Muscle of back (tissue), 11 donors: ENCODE data around the gene ADNP2. TPM values are rescaled to one million over a fixed set of nuclear protein-coding genes. Genes with fewer than 3 reads are reported as not detected.
A peak's percentile ranks its signal among the peaks of the same experiment; 100 is the strongest.

Source experiments
- DNase-seq, 3 donors: peaks; one replicate each; pipeline versions ENCODE4 v3.0.0 to v3.0.0-alpha.2; 2013
- polyA plus RNA-seq, 10 donors: library from polyadenylated mRNA; unstranded; fragments of 120-200 nt; gene quantifications; one replicate each; pipeline ENCODE4 v1.2.1, GENCODE V29; 2013; ENCODE audit not compliant: insufficient read length in 10 of 10

ADNP2 gene
- polyA plus RNA-seq, 10 donors, result 8.7 to 13.7 (median 11.0) TPM

GRCh38 chr18:80104364-80104779 lies 4.7 kb upstream of the ADNP2 start:
- no peak for DNase-seq

- DNase-seq, result no peak
These were observed 3.5 kb upstream of the ADNP2 start for GRCh38 chr18:80105369-80106167.

DNA sequence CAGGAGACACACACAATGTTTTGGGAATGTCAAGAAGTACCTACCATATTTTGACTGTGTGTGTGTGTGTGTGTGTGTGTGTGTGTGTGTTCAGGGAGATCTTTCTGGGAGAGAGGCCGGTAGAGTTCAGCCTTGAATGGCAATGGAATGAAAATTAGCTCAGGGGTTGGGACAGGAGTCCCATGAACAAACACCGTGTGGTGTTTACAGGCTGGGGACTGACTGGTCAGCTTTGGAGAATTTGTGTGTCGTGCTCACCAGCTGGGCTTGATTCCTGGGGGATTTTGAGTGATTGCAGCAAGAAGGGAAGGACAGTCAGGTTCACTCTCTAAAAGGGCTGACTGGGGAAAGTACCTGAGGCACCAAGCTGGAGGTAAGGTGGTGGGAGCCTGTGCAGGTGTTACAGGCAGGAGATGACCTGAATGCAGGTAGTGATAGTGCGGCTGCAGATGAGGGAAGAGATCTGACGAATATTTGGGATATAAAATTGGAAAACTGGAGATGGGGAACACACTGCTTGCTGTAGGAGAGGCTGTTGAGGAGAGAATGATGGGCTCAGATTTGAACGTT lies 2.5 kb upstream of the ADNP2 start:
- DNase-seq, result no peak

- DNase-seq, result no peak
These were observed 1.6 kb upstream of the ADNP2 start for GRCh38 chr18:80107426-80107825.

DNA sequence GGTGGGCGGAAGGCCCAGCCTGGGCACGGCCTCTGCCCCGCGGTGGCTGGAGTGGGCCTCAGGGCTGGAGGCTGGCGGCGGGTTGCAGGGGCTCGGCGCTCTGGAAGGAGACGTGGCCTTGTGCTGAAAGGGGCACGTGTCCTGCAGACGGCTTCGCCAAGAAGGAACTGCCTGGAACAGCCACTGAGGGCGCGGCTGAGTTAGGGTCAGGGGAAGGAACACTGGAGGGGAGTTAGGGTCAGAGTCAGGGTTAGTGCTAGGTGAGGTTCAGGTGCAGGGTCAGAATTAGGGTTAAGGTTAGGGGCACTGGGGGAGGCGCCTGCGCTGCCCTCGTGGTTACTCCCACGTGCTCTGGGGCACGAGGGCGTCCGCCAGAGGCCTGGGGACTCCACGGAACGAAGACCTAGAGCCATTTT lies 933 bp upstream of the ADNP2 start:
- peak in 1 of 3 donors; percentile 55 for DNase-seq

DNA sequence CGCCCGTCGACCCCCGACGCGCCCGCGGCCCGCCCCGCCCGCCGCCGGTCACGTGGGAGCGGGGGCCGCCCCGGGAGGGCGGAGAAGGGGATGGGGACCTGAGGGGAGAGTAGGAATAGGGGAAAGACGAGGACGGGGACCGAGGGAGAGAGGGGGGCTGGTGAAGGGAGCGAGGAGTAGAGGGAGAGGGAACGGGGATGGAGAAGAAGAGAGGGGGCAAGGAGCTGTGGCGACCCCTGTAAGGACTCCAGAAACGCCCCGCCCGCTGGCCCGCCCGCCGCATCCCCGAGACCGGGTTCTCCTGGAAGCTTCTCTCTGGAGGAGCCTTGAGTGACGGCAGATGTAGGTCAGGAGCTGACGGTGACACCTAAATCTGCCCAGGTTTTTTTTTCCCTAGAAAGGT lies 615 bp downstream of the ADNP2 start:
- peak; percentile 19 to 81 (median 47) for DNase-seq

- peak in 1 of 3 donors; percentile 24 for DNase-seq
These were observed 3.7 kb downstream of the ADNP2 start for GRCh38 chr18:80112624-80113248.

GRCh38 chr18:80115035-80115434 lies 6.0 kb downstream of the ADNP2 start:
- no peak for DNase-seq

- DNase-seq, result no peak
These were observed 10.0 kb downstream of the ADNP2 start for GRCh38 chr18:80119111-80119510.

DNA sequence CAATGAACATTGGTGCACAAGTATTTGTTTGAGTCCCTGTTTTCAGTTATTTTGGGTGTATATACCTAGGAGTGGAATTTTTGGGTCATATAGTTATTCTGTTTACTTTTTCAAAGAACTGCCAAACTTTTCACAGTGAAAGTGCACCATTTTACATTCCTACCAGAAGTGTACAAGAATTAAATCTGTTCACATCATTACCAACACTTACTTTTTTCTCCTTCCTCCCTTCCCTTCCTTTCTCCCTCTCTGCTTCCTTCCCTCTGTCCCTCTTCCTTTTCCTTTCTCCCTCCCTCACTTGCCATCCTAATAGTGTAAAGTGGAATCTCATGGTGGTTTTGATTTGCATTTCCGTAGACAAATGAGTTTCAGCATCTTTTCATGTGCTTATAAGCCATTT lies 11.9 kb downstream of the ADNP2 start:
- DNase-seq, result no peak

DNA sequence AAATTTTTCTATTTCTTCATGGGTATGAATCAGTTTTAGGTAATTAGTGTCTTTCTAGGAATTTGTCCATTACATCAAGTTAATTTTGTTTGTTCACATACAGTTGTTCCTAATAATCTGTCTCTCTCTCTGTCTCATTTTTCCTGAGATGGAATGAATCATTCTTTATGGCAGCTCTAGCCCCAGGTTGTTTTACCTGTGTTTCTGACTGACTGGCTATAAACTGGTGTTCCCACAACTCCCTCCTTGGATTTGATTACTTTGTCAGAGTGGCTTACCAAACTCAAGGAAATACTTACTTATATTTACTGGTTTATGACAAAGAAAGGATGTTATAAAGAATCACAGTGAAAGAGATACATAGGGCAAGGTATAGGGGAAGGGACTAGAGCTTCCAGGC lies 15.1 kb downstream of the ADNP2 start:
- no peak for DNase-seq

DNA sequence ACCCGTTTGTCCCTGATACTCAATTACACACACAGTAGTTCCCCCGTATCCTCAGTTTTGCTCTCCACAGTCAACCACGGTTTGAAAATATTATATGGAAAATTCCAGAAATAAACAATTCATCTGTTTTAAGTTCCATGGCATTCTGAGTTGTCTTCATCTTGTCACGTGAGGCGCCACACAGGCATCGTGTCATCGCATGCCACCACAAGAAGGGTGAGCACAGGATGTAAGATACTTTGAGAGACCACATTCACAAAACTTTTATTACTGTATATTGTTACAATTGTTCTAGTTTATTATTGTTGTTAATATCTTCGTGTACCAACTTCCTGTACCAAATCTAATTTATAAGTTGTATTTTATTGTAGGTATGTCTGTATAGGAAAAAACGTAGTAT lies 17.7 kb downstream of the ADNP2 start:
- no peak for DNase-seq

GRCh38 chr18:80127635-80128034 lies 18.6 kb downstream of the ADNP2 start:
- DNase-seq, result no peak

DNA sequence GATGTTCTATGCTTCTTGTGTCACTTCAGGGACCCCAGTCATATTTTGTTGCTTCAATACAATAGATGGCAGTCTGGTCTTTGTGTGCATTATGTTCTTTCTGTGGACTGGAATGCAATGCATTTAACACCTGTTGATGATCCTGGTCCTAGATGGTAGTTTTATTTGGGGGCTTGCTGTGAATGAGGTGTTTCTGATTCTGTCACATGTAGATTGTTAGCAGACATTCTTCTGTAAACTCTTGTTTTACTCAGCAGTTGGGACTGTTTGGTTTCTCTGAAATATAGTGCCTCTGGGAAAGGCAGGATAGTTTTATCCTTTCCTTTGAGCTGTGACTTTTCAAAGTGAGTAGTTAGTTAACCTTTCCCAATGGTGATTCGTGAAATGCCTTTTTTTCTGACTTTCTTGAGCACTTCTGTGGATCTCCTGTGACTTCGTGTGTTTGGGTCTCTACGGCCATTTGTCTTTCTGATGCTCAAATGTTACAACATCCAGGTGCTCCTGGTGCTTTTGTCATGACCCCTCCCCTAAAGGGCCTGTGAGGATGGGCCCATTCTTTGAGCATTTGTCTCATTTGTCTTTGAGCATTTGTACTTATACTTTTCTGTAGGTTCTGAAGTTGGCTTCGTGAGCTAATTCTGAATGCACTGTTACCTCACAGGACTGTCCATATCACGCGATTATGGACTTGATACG lies 20.8 kb downstream of the ADNP2 start:
- no peak for DNase-seq

DNA sequence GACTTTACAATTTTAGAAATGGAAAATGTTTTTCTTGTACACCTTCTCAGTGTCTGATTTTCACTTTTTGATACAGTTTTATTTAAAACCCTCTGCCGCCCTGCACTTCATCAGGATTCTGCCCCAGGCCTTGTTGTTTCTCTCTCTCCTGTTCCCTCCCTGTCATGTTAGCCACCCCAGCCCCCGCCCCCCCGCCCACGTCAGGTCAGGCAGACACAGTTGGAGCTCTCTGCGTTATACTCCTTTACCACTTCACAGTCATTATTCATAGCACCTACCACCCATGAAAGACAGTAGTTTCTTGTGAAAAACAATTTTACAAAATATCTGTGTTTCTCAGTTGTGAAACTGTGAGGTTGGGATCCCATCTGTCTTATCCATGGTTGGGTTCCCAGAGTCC lies 21.5 kb downstream of the ADNP2 start:
- no peak for DNase-seq

- no peak for DNase-seq
These were observed 23.2 kb downstream of the ADNP2 start for GRCh38 chr18:80132180-80132812.

DNA sequence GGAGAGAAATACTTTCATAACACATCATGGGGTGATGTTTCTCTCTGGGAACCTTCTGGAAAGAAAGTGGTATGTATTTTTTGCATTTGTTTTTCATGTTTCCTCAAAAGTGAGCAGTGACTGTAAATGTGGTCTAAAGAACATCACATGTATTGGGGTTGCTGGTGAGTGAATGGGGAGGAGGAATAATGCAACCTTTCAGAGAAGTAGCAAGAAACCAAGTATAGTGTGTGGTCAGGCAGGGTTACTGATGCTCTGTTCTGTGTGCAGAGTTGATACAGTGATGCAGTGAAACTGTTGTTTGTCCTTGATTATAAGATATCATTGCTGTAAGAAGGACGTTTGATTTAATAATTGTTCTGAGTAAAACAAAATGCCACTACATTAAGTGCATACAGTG lies 24.1 kb downstream of the ADNP2 start:
- DNase-seq, result no peak

DNA sequence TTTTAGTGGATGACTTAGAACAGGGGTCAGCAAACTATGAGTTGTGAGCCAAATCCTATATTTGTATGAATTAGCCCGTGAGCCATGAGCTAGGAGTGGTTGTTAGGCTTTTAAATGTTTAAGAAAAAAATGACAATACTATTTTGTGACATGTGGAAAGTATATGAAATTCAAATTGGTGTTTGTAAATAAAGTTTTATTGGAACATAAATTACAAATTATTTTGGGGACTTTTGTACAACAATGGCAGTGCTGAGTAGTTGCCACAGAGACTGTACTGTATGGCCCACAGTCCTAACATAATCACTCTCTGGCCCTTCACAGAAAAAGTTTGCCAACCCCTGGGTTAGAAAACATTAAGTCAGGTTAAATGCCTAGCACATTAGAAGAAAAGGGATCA lies 26.1 kb downstream of the ADNP2 start:
- no peak for DNase-seq

DNA sequence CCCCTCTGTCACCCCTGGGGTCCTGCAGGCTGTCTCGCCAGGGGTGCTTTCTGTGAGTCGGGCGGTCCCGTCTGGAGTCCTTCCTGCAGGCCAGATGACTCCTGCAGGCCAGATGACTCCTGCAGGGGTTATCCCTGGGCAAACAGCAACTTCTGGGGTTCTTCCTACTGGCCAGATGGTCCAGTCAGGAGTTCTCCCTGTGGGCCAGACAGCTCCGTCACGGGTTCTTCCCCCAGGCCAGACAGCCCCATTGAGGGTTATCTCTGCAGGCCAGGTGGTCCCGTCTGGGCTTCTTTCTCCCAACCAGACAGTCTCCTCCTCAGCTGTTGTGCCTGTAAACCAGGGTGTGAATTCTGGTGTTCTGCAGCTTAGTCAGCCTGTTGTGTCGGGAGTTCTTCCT lies 27.6 kb downstream of the ADNP2 start:
- DNase-seq, result no peak

DNA sequence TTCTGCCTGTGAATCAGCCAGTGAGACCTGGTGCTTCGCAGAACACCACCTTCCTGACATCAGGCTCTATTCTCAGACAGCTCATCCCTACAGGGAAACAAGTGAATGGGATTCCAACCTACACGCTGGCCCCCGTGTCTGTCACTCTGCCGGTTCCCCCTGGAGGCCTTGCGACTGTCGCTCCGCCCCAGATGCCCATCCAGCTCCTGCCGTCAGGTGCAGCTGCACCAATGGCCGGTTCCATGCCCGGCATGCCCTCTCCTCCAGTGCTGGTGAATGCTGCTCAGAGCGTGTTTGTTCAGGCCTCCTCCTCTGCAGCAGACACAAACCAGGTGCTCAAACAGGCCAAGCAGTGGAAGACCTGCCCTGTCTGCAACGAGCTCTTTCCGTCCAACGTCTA lies 28.1 kb downstream of the ADNP2 start:
- no peak for DNase-seq

DNA sequence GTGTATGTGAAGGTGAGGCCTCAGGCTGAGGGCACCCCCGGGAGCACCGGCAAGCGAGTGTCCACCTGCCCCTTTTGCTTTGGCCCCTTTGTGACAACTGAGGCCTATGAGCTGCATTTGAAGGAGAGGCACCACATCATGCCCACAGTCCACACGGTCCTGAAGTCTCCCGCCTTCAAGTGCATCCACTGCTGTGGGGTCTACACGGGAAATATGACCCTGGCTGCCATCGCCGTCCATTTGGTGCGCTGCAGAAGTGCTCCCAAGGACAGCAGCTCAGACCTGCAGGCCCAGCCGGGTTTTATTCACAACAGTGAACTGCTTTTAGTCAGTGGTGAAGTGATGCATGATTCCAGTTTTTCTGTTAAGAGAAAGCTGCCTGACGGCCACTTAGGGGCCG lies 28.9 kb downstream of the ADNP2 start:
- no peak for DNase-seq

DNA sequence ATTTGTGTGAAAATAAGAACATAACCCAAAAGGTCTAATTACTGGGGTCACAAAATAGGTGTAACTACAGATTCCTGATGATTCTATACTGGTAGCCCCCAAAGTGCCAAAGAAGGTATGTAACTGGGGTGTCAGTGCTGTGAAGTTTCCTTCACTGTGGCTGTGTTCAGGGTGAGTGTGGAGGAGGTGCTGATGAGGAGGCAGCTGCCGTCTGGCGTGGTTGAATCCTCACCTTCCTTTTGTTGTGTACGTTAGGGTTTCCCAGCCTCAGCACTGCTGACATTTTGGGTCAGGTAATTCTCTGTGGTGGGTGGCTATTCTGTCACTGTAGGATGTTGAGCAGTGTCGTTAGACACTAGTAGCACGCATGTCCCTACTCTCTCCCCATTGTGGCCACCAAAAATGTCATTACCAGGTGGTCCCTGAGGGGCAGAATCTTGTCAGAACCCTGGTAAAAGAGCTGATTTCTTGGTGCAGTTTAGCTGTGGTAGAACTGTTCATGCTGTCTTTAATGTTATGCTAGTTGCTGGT lies 31.5 kb downstream of the ADNP2 start:
- no peak for DNase-seq
